GM12875 (cell line): ENCODE results near the gene SPSB1.

ENCODE experiments used
- H3K4me3 ChIP-seq: one replicate; pipeline ENCODE4 v1.5.1; 2011; ENCODE audit warnings: low read depth, low read length, control low read depth
- CTCF ChIP-seq: IDR thresholded peaks from 2 replicates; pipeline ENCODE4 v1.5.1; 2011; ENCODE audit warnings: low read depth, mild to moderate bottlenecking, control low read depth, inconsistent platforms, low read length, moderate library complexity, borderline replicate concordance; ENCODE audit not compliant: insufficient read depth

The SPSB1 gene

GRCh38 chr1:9258629-9259028 is 34.1 kb upstream of the SPSB1 start:
- no peak overlapping the region for H3K4me3 ChIP-seq
- no peak for TF ChIP-seq CTCF

GRCh38 chr1:9260059-9260766 is 32.5 kb upstream of the SPSB1 start:
- H3K4me3 ChIP-seq: no peak overlapping the region
- TF ChIP-seq CTCF: no peak

GRCh38 chr1:9261496-9261895 is 31.2 kb upstream of the SPSB1 start:
- TF ChIP-seq CTCF: no peak
- no peak overlapping the region for H3K4me3 ChIP-seq

- no peak overlapping the region for H3K4me3 ChIP-seq
- TF ChIP-seq CTCF: no peak
Measured at GRCh38 chr1:9262096-9262986, 30.4 kb upstream of the SPSB1 start.

- H3K4me3 ChIP-seq: no peak overlapping the region
- no peak for TF ChIP-seq CTCF
Measured at GRCh38 chr1:9263276-9263855, 29.3 kb upstream of the SPSB1 start.

- TF ChIP-seq CTCF: no peak
- H3K4me3 ChIP-seq: no peak overlapping the region
Measured at GRCh38 chr1:9263984-9264872, 28.5 kb upstream of the SPSB1 start.
